GM06990 (cell line): Measurements from ENCODE around the gene SULT2B1.

Source experiments
- DNase-seq: peaks from one replicate; pipeline ENCODE4 v3.0.0-alpha.2; 2011; ENCODE audit not compliant: insufficient read length; ENCODE audit errors: extremely low read depth
- H3K27me3 ChIP-seq: replicated peaks from 2 replicates; pipeline ENCODE4 v1.6.0; 2011; ENCODE audit warnings: low read length; ENCODE audit not compliant: control insufficient read depth, insufficient read depth
- H3K36me3 ChIP-seq: 2 replicates; pipeline ENCODE4 v1.5.1; 2011; ENCODE audit warnings: low read length; ENCODE audit not compliant: control insufficient read depth, insufficient read depth
- H3K4me3 ChIP-seq: replicated peaks from 2 replicates; pipeline ENCODE4 v1.5.1; 2011; ENCODE audit warnings: low read depth, mild to moderate bottlenecking, control low read depth, low read length
- CTCF ChIP-seq: IDR thresholded peaks from 2 replicates; pipeline ENCODE4 v1.5.1; 2011; ENCODE audit warnings: low read length, control low read depth, mild to moderate bottlenecking, inconsistent platforms; ENCODE audit not compliant: insufficient read depth, poor library complexity, severe bottlenecking

SULT2B1 gene

GRCh38 chr19:48524221-48524620, 27.8 kb upstream of the SULT2B1 start:
- Histone ChIP-seq H3K27me3 (no peaks in the 10 kb centered on the region), H3K4me3 (no peak overlapping the region), H3K36me3 (no peaks in the 10 kb centered on the region)
- no peak for TF ChIP-seq CTCF
- no peak for DNase-seq

- Histone ChIP-seq H3K36me3 (no peaks in the 10 kb centered on the region), H3K27me3 (no peaks in the 10 kb centered on the region), H3K4me3 (no peak overlapping the region)
- TF ChIP-seq CTCF = no peak
- DNase-seq = no peak
Observed at GRCh38 chr19:48524732-48525131, 27.2 kb upstream of the SULT2B1 start.

- no peak for TF ChIP-seq CTCF
- Histone ChIP-seq H3K36me3 (no peaks in the 10 kb centered on the region), H3K27me3 (no peaks in the 10 kb centered on the region), H3K4me3 (no peak overlapping the region)
- DNase-seq = no peak
Observed at GRCh38 chr19:48529156-48529555, 22.8 kb upstream of the SULT2B1 start.

- Histone ChIP-seq H3K36me3 (no peaks in the 10 kb centered on the region), H3K4me3 (no peak overlapping the region), H3K27me3 (no peaks in the 10 kb centered on the region)
- TF ChIP-seq CTCF = no peak
- DNase-seq = no peak
Observed at GRCh38 chr19:48530066-48530720, 21.8 kb upstream of the SULT2B1 start.

- no peak overlapping the region for H3K4me3 ChIP-seq
- DNase-seq = no peak
- no peaks in the 10 kb centered on the region for H3K36me3 ChIP-seq
- no peaks in the 10 kb centered on the region for H3K27me3 ChIP-seq
- TF ChIP-seq CTCF = no peak
Observed at GRCh38 chr19:48530770-48531169, 21.2 kb upstream of the SULT2B1 start.

GRCh38 chr19:48533770-48534169, 18.2 kb upstream of the SULT2B1 start:
- Histone ChIP-seq H3K36me3 (no peaks in the 10 kb centered on the region), H3K4me3 (no peak overlapping the region)
- TF ChIP-seq CTCF = no peak

More at GRCh38 chr19:48533770-48534169, 18.2 kb upstream of the SULT2B1 start:
- no peaks in the 10 kb centered on the region for H3K27me3 ChIP-seq
- no peak for DNase-seq
